ENCODE measurements around the gene PXK.

Gene PXK

DNA sequence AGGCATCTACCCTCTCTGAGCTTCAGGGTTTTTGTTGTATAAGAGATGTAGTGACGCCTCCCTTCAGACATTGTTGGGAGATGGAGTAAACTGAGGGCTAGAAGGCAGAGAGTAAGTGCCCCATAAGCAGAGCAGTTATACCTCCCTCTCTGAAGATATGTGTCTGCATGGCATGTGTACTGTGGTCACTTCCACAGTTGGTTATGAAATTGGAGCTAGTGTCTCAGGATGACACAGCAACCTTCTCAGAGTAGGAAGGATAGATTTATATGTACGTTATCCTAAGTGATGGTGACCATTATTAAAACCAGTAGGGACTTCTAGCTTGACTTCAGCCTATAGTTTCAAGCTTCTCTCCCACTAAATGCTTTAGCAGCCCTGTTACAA is 17.9 kb downstream of the PXK start:
- no peak for DNase-seq

DNA sequence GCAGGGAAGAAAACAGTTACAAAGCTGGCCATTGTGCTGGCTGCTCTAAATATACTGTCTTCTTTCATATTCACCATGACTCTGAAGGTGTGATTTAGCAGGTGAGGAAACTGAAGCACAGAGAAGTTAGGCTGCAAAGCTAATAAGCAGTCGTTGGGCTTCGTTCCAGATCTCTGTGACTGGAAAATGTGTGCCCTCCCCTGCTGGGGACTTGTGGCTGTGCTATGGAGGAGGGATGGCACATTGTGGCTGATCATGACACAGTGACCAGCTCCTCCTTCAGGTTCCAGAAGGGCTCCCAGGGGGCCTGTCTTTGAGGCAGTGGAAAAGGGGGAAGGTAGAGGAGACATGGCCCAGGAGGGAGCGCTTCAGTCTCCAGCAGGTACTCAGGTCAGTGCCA is 19.2 kb downstream of the PXK start:
- no peak for DNase-seq

DNA sequence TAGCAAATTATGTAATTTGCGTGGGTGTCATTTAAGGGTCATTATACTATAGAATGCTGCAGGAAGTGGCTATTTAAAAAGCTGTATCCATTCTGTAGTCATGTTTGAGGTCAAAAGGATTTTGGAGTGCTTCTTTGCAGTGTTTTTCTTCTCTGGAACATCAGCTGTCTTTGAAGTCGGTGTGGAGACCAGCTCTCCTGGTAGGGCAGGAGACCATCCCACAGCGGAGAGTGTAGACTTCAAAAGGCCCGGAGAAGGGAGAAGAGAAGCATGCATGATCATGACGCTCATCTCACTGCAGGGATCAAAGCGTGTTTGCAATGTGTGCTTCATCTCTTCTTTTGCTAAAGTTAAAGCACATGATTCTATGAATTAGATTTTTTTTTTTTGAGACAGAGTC is 19.9 kb downstream of the PXK start:
- DNase-seq, result no peak

DNA sequence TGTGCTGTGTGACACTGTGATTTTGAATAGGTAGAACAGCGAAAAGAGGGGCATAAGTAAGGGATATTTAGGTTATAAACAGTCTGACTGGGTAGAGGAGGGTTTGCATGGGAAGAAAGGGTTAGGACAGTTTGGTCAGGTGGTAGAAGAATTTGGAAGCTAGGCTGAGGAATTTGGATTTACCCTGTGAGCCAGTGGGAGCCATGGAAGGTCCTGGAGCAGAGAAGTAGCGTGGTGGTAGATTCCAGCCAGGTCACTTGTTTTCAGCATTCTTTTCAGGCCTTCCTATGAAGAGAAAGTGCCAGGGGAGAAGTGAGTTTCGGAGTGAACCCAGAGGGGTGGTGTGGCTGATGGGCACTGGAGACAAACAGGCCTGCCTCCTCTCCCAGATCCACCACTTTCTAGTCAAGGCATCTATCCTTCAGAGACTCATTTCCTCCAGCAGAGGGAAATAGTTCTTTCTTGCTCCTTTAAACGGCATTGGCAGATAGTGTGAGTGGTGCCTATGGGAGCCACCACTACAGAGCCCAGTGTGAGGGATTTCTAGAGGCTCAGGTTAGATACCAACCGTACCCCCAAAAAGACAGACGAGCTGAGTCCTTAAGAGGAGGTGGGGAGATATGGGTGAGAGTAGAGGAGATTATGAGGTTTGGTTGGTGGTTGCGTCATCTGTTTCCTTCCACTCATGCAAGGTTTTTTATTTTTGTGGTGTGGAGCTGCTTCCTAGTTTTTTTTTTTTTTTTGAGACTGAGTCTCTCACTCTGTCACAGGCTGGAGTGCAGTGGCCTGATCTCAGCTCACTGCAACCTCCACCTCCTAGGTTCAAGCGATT is 21.2 kb downstream of the PXK start:
- DNase-seq, result no peak

DNA sequence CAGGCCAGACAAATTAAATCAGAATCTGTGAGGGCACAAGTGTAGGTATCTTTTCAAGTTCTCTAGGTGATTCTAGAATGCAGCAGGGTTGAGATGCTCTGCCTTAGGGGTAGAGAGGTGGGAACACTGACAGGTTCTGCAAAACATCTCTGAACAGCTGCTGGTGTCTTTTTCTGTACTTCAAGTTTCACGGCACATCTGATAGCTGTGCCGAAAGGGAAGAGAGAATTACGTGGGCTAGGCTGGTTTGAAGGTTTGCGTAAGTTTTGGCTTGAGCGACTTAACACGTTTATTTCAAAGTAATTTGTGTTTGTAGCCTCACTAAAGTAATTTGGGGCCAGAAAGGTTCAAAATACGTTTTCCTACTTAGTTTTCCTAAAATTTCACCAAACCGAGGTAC is 22.5 kb downstream of the PXK start:
- no peak for DNase-seq

DNA sequence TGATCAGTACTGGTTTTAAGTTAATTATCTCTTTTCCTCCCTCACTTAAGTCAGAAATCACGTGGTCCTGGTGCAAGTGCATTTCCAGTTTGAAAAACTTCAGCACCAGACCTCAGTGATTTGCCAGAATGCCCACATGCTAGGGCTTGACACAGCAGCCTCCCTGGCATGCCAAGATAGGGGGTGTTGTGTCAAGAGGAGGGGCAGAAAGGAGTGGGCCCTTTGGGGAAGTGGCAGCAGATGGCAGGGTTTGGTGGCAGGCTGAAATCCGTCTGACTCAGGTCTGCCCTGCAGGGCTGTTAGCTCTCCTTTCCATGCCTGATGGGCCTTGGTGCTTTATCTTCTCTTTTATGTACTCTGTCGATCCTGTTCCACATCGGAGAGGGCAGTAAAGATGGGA is 23.4 kb downstream of the PXK start:
- DNase-seq, result no peak

DNA sequence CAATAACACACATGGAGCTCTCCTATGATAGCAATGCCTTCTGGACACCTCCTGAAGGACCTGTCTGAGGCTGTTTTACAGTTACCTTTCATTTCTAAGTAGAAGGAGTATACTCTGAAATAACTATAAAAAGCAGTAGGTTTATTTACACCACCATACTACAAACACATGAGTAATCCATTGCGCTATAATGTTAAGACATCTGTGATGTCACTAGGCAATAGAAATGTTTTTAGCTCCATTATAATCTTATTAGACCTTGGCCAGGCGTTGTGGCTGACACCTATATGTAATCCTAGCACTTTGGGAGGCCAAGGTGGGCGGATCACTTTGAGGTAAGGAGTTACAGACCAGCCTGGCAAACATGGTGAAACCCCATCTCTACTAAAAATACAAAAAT is 24.7 kb downstream of the PXK start:
- DNase-seq, result no peak

DNA sequence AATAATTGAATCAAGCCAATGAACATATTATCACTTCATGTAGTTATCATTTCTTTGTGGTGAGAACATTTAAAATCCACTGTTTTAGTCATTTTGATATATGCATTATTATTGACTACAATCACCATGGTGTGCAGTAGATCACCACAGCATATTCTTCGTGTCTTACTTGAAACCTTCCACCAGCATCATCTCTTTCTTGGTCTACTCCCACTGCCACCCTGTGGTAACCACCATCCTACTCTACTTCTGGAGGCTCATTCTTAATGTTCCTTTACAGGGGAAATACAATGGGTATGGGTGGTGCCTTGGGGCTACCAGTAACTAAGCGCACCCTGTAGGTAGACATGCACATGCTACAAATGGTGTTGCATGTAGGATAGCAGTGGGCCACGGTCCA is 25.4 kb downstream of the PXK start:
- no peak for DNase-seq

DNA sequence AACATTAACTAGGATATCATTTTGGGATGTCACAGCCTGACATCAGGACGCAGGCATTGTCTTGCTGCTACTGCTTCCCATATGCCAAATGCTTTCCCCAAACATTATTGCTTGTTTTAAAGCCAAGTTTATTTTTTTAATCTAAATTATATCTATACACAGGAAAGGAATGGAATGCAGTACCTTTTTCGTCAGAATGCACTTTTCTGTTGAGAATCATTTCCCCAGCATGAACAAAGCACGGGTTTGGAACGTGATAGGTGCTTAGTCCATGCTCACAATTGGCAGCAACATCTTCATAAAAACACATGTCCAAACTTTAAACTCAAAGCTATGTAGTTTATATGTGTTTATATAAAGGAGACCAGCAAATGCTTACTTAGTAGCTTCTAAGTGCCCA is 26.1 kb downstream of the PXK start:
- DNase-seq, result no peak

DNA sequence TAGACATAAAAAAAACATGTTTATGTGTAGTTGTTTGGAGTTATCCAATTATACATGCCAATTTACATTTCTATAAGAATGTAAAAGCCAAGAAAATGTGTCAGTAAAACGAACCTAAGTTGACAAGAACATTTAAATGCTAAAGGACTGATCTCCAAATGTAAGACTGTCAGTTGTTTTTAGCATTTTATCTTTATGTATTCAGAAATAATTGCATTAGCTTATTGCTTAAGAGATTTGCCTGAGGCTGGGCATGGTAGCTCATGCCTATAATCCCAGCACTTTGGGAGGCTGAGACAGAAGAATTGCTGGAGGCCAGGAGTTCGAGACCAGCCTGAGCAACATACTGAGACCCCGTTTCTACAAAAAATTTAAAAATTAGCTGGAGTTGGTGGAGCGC is 26.9 kb downstream of the PXK start:
- DNase-seq, result no peak

DNA sequence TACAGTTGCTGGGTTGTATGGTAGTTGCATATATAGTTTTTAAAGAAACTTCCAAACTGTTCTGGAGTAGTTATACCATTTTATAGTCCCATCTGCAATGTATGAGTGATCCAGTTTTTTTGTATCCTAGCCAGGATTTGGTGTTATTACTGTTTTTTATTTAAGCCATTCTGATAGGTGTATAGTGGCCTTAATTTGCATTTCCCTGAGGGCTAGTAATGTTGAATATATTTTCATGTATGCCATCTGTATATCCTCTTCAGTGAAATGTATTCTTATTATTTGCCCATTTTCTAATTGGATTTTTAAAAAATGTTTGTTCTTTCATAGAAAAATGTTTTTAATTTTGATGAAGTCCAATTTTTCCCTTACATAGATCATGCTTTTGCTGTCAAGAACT is 29.2 kb downstream of the PXK start:
- DNase-seq, result no peak

DNA sequence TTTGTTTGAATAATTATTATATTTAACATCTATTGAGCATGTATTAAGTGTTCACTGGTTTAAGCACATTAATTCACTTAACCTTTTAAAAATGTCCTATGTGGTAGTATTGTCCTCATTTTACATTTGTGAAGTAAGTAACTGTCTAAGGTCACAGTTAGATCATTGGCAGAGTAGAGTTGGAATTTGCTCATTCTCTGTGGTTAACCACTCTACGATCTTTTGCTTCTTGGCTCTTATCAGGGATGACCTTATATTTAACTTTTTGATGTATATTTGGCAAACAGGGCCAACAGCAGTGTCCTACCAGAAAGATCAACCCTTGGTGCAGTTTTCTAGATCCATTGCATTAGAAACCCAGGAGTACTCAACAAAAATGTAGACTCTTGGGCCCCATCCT is 34.0 kb downstream of the PXK start:
- DNase-seq, result no peak

DNA sequence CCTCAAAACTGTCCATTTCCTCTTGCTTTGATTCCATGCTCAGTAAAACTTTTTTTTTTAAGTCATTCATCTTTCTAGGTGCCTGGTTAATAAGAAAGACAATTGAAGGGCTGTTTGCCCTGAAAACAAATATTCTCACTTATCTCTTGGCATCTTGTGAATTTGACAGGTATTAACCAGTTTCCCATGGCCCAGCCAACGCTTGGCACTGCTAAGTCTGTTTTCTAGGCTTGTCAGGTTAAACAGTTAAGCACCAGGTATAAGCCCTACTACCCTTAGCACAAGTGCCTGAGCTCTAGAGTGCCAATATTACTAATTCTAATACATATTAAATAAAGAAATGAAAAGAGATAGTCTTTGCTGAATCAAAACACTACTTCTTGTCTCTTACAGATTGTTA is 36.3 kb downstream of the PXK start:
- no peak for DNase-seq

DNA sequence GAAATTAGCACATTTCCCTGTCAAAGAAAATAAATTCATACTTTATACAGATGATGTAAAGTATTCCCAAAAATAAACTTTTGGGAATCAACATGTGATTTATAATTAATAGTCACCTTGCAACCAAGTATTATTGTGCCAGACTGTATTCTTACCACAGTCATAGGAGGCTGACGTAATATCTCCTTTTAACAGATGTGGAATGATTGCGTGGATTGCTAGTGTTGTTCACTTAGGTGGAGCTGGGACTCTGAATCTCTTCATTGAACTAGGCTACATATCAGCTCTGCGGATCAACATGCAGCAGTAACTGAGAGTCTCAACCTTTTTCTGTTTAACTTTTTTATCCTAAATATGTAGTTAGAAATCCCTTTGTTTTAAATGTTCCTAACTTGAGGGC is 37.2 kb downstream of the PXK start:
- no peak for DNase-seq

DNA sequence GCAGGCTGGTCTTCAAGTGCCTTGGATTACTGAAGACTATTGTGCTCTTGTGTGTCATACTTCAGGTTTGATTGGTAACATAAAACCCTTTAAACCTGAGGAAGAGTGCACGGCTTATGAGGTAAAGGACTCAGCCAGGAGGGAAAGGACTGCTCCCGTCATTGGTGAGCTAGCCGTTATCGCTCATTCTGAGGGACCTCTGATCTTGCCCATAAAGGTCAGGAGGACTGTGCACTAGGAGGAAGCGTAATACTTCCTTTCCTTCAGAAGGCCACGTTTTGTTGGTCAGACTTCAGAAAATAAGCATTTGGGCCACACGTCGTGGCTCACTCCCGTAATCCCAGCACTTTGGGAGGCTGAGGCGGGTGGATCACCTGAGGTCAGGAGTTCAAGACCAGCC is 37.7 kb downstream of the PXK start:
- no peak for DNase-seq

DNA sequence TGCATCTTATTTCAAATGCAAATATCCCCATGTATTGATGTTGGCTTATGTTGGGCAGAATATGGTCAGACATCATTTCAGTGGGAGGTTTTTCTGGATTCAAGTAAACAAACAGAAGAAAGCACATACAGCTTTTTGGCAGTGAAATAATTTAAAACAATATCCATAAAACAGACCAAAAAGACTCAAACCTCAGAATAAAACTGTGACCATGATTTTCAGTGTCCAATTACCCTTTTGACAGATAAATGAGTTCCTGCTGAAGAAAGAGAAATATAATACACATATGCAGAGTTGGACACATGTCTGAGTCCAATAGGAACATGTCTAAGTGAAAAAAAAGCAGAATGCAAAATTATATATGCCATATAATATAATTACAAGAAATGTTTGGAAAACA is 39.1 kb downstream of the PXK start:
- DNase-seq, result no peak

DNA sequence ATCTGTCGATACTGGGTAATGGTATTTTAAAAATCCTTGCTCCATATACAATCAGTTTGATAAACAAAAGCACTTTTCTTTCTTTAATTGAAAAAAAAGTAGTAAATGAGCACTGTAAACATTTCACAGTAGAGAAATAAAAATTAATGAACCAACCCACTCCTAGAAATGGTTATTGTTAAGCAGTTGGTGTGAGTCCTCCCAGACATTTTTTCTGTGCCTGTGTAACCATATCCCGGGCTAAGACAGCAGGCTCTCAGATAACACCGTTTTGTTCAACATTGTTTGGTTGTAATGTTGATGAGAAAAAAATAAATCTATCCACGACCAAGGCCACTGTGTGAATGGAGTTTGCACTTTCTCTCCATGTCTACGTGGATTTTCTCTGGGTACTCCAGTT is 42.6 kb downstream of the PXK start:
- no peak for DNase-seq

DNA sequence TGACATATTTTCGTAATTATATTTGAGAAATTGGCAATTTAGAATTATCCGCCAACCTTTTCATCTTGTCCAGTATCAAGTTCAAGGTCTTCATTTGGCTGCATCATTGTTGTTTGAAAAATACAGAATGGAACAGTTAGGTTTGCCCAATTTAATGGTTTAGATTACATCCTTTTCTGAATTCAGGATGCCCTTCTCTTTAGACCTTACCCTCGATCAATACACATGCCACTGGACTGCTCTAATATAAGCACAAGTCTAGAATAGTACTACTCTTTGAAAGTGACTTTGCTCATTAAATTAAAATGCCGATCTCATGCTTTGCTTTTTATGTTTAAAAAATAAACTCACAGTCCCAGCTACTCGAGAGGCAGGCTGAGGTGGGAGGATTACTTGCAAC is 44.5 kb downstream of the PXK start:
- no peak for DNase-seq

DNA sequence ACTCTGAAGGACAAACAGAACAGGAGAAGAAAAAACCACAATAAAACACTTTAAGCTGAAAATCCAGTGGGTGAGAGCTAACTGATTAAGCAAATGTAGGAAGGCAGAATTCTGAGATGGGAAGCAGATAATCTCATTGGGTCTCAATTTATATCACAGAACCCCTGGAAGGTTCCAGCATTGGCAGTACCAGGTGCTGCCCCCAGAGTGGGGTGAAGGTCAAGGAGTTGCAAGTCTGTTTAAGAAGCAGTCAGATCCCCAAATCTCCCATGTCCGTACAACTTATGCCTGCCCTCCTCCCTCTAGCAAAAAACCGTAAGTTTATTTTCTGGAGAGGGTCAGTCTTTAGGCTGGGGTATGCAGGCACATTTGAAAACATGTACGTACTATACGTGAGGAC is 45.1 kb downstream of the PXK start:
- DNase-seq, result no peak

DNA sequence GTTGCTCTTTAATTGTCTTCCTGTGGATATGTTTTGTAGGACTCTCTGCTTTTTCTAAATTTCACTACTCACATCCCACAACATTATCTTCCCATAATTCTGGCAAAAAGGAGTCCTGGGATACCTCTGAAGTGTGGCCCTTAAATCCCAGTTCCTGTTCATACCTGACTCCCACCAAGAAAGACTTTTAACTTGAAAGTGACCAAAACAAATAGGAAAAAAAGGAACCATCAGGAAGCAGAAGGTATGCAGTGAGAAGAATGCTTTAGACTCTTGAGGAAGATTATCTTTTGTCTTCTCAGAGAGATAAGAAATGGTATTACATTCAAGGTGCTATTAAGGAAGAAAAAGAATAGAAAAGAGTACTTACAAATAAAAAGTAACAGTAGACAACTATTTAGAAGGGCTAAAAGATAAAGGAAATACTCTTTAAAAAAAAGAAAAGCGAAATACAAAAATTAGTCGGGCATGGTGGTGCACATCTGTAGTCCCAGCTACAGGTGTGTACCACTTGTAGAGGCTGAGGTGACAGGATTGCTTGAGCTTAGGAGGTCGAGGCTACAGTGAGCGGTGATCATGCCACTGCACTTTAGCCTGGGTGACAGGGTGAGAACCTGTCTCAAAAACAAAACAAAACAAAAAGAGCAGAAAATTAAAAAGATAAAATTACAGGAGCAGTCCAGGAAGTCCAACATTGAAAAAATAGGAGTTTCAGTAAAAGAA is 46.8 kb downstream of the PXK start:
- no peak for DNase-seq

DNA sequence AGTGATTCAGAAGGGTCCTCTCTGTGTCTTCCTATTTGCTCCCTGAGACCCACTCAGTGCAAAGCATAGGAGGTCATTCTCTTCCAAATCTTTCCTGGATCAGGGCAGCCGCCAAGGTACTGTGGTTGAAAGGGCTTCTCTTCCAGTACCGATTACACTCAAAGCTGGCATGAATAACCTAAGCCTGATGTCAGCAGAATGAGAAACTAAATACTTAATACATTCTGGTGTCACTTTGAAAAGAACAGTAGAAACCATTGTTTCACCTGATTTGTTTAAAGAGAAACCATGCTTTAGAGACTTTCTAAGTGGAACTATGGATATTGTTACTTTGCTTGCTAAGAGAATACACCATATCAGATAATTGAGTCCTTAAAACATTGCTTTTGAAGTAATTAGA is 50.8 kb downstream of the PXK start:
- no peak for DNase-seq

DNA sequence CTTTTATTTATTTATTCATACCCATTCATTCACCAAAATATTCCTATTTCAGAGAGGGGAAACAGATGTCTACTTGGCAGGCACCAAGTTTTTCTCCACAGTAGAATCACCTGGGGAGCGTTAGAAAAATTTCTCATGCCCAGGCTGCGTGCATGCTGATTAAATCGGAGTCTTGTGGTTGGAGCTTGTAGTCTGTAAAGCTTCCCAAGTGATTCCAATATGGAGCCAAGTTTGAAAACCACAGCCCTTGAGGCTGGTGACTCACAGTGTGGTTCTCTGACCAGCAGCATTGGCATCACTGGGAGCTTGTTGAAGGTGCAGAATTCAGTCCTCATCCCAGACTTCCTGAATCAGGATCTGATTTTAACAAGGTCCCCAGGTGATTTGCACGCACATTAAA is 51.2 kb downstream of the PXK start:
- no peak for DNase-seq

DNA sequence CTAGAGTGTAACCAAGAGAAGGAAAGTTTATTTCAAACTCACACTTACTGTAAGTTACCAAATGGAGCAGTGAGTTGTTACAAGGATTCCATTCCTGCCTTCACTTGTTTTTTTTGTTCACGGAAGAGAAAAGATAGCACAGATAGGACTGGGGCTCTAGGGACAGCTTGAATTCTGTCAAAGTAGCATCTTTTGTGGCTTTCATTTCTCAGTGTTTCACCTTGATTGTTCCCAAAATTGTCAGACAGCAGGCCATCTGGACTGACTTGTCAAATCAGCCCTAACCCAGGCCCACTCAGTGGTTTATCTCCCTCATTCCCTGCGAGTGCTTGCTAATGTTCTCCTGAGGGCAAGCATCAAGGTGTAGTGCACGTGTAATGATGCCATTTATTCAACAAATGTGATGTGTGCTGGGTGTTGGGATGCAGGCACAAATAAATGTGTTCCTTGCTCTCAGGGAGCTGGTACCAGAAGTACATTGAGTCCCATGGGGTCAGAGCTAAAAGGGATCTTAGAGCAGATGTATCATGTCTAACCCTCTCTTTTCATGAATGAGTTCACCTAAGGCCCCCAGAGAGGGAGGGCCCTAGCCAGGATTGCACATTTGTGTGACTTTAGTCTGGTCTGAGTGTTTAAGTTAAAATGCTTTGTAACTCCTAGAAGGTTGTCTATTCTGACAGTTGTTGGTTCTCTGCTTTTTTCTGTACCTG is 51.8 kb downstream of the PXK start:
- no peak for DNase-seq

Measured in activated gamma-delta T cell treated with Interleukin-2 at 50 U/mL for 16 hours (primary cell).